RPMI8226 (cell line): ENCODE results near the gene PAK6.

Experiments
- DNase-seq: peaks from one replicate; pipeline ENCODE4 v3.0.0-alpha.2; 2015

The PAK6 gene

GRCh38 chr15:40238532-40239403, at the start of gene PAK6:
Gene PAK6 (plus strand): TSS chr15:40239063. CDS start chr15:40264786, 25,723 bp downstream.
- DNase-seq: peak; percentile 60

- DNase-seq: no peak
Measured at GRCh38 chr15:40190591-40190990, 48.3 kb upstream of the PAK6 start.

- no peak for DNase-seq
Measured at GRCh38 chr15:40192942-40193341, 45.9 kb upstream of the PAK6 start.

GRCh38 chr15:40197434-40197833, 41.4 kb upstream of the PAK6 start:
- no peak for DNase-seq

- DNase-seq: no peak
Measured at GRCh38 chr15:40198355-40199085, 40.3 kb upstream of the PAK6 start.

- DNase-seq: no peak
Measured at GRCh38 chr15:40204100-40204499, 34.8 kb upstream of the PAK6 start.

- DNase-seq: peak; percentile 73
Measured at GRCh38 chr15:40217166-40217824, 21.6 kb upstream of the PAK6 start.

- no peak for DNase-seq
Measured at GRCh38 chr15:40219801-40220200, 19.1 kb upstream of the PAK6 start.

GRCh38 chr15:40222131-40222530, 16.7 kb upstream of the PAK6 start:
- DNase-seq: no peak

GRCh38 chr15:40226736-40227135, 12.1 kb upstream of the PAK6 start:
- DNase-seq: no peak

GRCh38 chr15:40229316-40229715, 9.5 kb upstream of the PAK6 start:
- no peak for DNase-seq

- DNase-seq: no peak
Measured at GRCh38 chr15:40229956-40230355, 8.9 kb upstream of the PAK6 start.

GRCh38 chr15:40232625-40233070, 6.2 kb upstream of the PAK6 start:
- no peak for DNase-seq

GRCh38 chr15:40233727-40234577, 4.9 kb upstream of the PAK6 start:
- DNase-seq: no peak

GRCh38 chr15:40234783-40235182, 4.1 kb upstream of the PAK6 start:
- DNase-seq: peak; percentile 58

- DNase-seq: peak; percentile 19
Measured at GRCh38 chr15:40235201-40235885, 3.5 kb upstream of the PAK6 start.

- DNase-seq: no peak
Measured at GRCh38 chr15:40239404-40239692, 485 bp downstream of the PAK6 start.

GRCh38 chr15:40239693-40240618, 1.1 kb downstream of the PAK6 start:
- DNase-seq: no peak

- no peak for DNase-seq
Measured at GRCh38 chr15:40240619-40241221, 1.9 kb downstream of the PAK6 start.
